ENCODE data around the gene LYSET.
"Not testable (repeated sequence)": the region's sequence is repeated elsewhere in the genome, so short reads cannot be mapped to it uniquely, and the experiment has no call there.

The LYSET gene

DNA sequence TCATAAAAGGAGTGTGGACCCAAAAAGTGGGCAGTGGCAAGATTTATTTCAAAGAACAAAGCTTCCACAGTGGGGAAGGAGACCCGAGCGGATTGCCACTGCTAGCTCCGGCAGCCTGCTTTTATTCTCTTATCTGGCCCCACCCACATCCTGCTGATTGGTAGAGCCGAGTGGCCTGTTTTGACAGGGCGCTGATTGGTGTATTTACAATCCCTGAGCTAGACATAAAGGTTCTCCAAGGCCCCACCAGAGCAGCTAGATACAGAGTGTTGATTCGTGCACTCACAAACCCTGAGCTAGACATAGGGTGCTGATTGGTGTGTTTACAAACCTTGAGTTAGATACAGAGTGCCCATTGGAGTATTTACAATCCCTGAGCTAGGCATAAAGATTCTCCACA is 15.5 kb upstream of the LYSET start:
- DNase-seq (ENCODE audit: low spot score): not testable (repeated sequence)

DNA sequence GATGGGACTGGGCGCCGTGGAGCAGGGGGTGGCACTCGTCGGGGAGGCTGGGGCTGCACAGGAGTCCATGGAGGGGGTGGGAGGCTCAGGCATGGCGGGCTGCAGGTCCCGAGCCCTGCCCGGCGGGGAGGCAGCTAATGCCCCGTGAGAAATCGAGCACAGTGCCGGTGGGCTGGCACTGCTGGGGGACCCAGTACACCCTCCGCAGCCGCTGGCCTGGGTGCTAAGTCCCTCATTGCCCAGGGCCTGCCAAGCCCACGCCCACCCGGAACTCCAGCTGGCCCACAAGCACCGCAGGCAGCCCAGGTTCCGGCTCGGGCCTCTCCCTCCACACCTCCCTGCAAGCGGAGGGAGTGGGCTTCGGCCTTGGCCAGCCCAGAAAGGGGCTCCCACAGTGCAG is 15.0 kb upstream of the LYSET start:
- DNase-seq (ENCODE audit: low spot score): not testable (repeated sequence)

DNA sequence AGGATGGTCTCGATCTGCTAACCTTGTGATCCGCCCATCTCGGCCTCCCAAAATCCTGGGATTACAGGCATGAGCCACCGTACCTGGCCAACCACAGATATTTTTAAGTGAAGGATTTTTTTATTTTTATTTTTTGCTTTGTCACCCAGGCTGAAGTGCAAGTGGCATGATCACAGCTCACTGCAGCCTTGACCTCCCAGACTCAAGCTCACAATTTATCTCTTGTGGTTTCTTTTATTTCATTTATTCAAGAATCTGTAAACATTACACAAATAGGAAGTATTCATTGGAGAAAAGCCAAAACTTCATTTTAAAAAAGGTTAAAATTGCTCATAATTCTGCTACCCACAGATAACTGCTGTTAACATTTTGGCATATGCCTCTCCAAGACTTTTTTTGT is 13.7 kb upstream of the LYSET start:
- DNase-seq (ENCODE audit: low spot score): no peak

DNA sequence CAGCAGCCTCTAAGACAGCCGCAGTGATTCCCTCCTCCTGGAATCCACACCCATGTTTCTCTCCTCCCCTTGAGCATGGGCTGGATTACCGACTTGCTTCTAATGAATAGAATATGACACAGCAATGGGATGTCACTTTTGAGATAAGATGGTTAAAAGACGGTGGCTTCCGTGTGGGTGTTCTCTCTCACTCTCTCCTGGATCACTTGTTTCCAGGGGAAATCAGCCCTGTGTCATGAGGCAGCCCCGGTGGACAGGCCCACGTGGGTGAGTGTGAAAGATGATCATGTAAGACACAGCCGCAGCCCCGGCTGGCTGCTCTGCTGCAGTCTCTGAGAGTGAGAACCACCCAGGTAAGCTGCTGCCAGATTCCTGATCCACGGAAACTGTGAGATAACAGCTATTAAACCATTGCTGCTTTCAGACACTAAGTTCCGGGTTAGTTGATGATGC is 11.1 kb upstream of the LYSET start:
- peak; percentile 70 for DNase-seq (ENCODE audit: low spot score)

DNA sequence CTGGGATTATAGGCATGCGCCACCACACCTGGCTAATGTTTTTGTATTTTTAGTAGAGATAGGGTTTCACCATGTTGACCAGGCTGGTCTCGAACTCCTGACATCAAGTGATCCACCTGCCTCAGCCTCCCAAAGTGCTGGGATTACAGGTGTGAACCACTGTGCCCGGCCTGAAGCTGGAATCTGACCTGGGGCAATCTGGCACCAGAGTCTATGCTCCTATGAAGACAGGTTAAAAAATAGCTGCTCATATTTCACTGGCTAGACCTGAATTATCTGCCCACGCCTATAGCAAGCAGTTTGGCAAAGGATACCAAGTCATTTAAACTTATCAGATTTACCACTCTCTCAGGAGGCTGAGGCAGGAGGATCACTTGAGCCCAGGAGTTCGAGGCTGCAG is 10.4 kb upstream of the LYSET start:
- DNase-seq (ENCODE audit: low spot score): not testable (repeated sequence)

DNA sequence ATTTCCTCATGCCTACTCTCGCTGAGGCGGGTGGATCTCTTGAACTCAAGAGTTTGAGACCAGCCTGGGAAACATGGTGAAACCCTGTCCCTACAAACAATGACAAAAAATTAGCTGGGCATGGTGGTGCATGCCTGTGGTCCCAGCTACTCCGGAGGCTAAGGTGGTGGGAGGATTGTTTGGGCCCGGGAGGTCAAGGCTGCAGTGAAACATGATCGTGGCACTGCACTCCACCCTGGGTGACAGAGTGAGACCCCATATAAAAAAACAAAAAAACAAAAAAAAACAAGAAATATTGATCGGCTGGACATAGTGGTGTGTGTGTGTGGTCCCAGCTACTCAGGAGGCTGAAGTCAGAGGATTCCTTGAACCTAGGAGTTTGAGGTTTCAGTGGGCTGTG is 9.6 kb upstream of the LYSET start:
- no peak for DNase-seq (ENCODE audit: low spot score)

DNA sequence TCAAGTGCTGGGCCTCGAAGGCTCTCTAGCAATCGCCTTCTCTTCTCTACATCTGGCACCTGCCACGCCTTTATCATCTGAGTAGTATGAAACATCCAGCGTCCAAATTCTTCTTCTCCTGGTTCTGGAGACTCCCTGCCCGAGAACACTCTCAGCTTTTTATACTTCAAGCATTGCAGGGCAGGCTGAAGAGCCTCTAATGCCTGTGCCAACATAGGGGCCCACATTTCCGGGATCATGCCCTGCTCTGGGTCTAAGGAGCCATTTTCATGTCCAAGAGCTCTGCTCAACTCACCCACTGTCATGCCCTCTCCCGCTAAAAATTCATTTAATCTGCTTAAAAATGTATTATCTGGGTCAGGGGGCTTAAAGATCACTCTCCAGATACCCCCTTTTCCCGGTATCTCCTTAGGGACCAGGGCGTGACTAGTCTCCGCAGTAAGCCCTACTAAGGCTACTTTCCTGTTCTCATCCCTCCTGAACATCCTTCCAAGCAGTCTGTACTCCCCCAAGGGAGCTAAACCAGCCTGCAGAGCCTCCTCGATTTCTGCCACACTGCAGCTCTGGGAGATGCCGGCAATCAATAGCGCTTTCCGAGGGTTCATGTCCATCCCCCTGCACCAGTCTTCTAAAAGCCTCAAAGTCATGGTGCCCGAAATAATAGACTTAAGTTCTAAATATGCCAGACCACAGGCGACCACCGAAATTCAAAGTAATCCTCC is 1.4 kb upstream of the LYSET start:
- DNase-seq (ENCODE audit: low spot score): no peak

DNA sequence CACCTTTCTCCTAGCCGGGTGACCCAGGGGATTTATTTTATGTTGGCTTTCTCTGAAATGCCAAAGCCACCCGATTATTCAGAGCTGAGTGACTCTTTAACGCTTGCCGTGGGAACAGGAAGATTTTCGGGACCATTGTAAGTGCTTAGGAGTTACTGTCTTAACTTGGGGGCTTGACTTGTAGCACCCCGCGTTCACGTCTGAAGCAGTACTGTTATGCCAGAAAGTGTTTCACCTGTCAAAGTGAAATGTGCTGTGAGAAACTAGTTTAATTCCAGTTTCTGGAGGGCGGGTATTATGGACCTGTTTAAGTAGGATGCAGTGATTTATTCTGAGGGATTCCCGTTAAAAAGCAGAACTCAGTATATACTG is 218 bp downstream of the LYSET start:
- DNase-seq (ENCODE audit: low spot score): no peak

DNA sequence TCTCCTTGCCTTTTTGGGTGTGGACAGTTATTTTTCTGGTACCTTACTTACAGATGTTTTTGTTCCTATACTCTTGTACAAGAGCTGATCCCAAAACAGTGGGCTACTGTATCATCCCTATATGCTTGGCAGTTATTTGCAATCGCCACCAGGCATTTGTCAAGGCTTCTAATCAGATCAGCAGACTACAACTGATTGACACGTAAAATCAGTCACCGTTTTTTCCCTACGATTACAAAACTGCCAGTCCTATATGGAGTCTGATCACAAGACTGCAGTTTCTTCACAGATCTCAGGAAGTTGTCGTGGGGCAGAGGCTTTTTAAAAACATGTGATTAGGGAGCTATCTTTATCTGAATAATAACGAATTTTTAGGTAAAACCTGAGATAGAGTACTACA is 1.3 kb downstream of the LYSET start:
- DNase-seq (ENCODE audit: low spot score): no peak

DNA sequence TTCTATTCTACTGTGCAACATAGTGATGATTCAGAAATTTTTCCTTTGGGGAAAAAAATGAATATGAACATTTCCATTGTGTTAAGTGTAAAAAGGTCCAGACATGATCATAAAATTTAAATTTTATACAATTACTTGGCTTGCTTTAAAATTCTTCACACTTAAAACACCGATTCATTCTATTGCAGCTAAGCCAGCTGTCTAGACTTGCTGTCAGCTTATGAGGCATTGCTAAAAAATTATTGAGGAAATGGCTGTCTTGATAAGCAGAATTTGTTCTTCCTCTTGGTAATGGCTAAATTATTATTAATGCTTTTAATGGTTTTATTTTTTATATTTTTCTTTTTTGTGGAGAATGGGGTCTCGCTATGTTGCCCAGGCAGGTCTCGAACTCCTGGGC is 1.8 kb downstream of the LYSET start:
- no peak for DNase-seq (ENCODE audit: low spot score)

DNA sequence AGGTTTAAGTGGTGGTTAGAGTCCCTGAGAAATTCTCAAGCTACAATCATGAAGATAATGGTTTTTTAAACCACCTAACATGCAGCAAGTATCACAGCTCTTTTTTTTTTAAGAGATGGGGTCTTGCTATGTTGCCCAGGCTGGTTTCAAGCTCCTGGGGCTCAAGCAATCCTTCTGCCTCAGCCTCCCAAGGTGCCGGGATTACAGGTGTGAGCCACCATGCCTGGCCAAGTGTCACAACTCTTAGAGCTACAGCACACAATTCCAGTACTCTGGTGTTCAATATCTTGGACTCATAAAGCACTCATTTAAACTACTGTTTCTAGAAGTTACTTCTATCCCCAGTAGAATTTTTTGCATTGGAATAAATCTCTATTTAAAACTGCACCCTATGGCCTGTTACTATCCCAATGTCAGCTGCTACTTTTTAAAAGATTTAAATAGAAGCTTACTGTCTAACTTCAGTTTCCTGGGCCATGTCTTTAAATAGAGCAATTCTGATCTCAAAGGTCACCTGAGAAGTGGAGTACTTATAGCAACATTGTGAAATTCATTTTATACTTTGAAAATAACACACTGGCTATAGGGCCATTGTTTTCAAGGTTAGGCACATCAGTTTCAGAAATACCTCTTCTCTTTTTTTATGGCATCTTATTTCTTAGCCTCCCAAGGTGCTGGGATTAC is 10.3 kb downstream of the LYSET start:
- no peak for DNase-seq (ENCODE audit: low spot score)

DNA sequence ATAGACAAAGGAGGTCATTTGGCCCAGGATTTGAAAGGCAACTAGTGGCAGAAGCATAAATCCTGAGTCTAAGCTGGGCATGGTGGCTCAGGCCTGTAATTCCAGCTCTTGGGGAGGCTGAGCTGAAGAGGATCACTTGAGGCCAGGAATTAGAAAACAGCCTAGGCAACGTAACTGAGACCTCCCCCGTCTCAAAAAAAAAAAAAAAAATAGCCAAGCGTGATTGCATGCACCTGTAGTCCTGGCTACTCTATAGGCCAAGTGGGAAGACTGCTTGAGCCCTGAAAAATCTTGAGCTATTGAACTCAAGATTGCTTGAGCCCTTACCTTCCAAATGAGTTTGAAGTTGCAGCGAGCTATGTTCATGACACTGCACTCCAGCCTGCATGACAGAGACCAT is 13.9 kb downstream of the LYSET start:
- no peak for DNase-seq (ENCODE audit: low spot score)

DNA sequence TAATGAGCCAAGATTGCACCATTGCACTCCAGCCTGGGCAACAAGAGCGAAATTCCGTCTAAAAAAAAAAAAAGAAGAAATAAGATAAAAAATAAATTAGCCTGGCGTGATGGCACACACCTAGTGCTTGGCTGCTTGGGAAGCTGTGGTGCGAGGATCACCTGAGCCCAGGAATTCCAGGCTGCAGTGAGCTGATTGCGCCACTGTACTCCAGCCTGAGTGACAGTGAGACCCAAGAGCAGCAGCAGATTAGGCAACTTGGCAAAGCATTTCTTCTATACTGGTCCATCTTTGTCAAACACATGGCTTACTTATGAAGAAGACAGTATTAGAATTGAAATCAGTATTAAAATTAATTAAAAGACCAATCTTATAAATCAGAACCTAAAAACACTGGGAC is 15.4 kb downstream of the LYSET start:
- DNase-seq (ENCODE audit: low spot score): no peak

DNA sequence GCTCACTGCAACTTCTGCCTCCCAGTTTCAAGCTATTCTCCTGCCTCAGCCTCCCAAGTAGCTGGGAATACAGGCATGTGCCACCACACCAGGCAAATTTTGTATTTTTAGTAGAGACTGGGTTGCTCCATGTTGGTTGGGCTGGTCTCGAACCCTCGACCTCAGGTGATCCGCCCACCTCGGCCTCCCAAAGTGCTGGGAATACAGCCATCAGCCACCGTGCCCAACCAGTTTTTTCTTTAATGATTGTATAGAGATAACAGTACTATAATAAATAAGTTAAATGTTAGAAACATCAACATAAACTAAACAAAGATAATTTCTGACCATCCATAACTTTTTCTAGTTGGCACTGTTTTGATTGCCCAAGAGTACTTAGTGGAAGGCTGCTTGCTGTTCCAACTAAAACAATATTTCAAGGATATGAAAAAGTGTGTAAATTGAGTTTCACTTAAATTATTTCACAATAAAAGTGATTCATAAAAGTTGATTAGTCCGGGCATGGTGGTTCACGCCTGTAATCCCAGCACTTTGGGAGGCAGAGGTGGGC is 16.1 kb downstream of the LYSET start:
- DNase-seq (ENCODE audit: low spot score): no peak

DNA sequence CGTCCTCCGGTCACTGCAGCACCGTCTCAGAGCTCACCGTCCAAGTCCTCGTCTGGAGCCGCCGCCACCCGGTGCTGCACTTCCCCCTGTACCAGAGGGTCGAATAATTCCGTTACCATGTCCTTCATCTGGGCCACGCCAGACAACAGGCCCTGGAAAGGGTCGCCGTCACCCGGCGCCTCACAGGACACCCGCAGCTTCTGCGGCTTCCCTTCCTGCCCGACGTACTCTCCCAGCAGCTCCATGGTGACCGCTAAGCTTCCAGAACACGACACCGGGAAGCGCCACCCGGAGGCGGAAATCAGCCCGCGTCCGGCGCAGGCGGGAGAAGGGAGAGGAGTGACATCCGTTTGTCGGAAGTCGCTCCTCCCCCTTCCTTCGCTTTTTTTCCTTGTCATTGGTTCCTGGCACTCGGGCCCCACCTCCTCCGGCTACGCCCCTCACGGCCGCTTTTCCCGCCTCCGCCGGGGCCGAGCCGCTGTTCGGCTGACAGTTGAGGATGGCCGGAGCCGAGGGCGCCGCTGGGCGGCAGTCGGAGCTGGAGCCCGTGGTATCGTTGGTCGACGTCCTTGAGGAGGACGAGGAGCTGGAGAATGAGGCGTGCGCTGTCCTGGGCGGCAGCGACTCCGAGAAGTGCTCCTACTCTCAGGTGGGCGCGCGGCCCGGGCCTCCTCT is 21.8 kb downstream of the LYSET start, which contains the start of the genes GON7 and UBR7:
Gene GON7, minus strand, starts transcription at position 273 of the 675 bp plus-strand sequence. Its CDS starts 28 bp downstream, at position 245.
Gene UBR7, plus strand, starts transcription at position 464 of the 675 bp plus-strand sequence. Its CDS starts 36 bp downstream, at position 500.
- peak; percentile 97 for DNase-seq (ENCODE audit: low spot score)

DNA sequence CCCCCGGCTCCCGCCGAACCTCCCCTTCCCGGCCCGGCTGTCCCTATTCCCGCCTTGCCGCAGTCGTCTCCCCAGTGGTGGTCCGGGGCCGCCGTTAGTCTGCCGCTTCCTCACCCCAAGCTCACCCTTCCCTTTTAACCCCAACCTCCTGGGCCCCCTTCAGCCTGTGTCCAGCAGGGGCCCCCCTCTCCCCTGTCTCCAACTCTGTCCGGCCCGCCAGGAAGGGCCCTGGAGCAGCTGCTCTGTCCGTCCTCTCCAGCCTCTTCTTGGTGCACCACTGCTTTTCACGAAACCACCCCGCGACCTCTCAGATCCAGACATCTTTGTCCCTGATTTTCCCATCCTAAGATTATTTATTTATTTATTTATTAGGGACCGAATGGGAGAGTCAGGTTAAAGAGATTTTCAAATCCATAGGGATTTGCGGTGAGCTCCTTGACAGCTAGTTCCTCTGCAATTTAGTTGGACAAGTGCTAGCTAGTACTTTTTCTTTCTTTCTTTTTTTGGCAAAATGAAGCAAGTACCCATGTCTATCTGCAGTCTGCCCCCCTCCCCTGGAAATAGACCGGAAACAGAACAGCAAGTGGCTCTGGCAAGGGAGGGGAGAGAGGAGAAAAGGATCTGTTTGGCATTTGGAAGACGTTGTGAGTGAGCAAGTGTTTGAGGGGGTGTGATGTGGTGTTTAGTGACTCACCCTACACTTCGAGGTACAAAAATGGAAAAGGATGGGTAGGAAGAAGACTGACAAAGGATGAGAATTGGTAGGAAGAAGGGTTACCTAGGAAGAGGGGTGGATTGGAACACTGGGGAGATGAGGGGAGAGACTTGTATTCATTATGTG is 22.6 kb downstream of the LYSET start:
- peak; percentile 67 for DNase-seq (ENCODE audit: low spot score)

DNA sequence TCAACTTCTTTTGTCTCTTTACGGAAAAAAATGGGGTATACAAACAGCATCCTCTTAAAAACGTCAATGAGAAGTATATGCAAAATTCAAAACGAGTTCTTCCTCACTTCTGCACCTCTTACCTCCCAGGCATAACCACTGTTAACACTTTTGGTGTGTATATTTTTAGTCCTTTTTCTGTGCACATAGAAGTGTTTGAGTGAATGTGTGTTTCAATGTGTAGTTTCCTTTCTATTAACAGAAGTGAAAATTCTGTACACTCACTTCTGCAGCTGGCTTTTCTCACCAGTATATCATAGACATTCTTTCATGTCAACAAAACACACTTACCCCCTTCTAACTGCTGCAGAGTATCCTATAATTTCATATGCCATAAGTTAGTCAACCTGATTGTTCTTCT is 27.3 kb downstream of the LYSET start:
- DNase-seq (ENCODE audit: low spot score): no peak

DNA sequence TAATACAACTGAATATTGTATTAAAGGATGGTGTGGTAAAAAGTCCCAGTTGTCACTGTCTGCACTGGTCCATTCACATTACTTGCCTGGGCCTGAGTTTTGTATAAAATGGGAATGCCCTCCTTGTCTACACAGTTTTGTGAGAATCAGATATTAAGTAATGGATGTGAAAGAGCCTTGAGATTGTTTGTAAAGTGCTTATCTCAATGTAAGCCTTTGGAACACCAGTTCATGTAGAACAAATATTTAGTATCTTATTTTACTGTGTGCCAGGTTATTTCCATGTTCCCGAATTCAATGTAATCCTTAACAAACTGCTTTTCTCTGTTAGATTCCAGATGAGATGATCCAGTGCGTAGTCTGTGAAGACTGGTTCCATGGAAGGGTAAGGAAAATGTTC is 29.5 kb downstream of the LYSET start:
- no peak for DNase-seq (ENCODE audit: low spot score)

DNA sequence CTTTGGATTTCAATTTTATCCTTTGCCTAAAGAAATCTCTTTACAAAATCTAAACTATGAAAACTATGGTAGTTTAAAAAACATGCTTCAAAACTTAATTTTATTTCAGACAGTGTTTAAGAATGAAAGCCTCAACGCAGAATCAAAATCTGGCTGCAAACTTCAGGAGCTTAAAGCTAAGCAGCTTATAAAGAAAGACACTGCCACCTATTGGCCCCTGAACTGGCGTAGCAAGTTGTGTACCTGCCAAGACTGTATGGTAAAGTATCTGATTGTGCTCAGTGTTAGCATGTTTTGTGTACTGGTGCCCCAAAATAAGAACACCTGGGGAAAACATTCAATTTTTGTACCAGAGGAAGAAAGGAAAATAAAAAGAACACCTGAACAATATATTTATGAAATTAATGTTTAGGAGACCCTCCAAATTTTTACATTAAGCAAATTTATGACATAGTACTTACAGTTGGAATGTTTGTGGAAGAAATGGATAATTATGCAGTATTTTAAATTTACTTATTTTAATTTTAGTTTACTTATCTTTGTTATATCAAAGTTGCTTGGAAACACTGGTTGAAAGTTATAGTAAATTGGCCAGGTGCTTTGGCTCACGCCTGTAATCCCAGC is 34.1 kb downstream of the LYSET start:
- DNase-seq (ENCODE audit: low spot score): no peak

DNA sequence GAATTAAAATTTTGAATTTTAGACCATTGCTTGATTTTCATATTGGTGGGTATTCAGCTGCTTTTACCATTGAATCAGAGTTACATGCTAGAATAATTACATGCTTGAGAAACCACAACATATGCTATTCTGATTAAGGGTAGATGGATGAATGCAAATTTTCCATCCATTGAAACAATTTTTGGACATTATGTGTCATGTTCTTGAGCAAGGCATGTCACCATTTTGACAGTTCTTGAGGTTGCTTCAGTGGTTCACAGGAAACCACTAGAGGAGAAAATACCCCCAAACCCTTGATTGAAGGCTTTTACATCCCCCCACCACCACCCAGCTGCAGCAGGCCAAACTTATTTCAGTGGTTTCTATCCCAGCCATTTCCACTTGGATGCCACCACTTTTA is 35.4 kb downstream of the LYSET start:
- no peak for DNase-seq (ENCODE audit: low spot score)

DNA sequence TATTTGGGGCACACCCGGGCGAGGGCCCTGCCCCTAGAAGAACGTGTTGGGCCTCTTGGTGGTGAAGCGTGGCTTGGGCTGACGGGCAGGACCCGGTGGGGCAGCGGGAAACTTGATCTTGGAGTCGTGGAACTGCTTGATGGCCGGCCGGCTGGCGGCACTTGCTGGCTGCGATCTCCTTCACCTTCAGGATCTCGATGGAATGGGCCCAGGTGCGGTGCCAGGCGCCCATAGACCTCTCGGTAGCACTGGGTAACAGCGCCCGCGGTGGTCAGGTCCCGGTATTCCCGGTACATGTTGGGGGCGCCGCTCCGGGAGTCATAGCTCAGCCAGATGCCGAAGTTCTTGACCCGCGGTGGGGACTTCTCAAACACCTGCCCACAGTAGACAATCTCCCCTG is 38.4 kb downstream of the LYSET start:
- no peak for DNase-seq (ENCODE audit: low spot score)
